Naive thymus-derived CD8-positive, alpha-beta T cell (primary cell): Measurements from ENCODE around the gene TSHZ2. TPM values are rescaled to one million over a fixed set of nuclear protein-coding genes. Genes with fewer than 3 reads are reported as not detected.
A peak's percentile ranks its signal among the peaks of the same experiment; 100 is the strongest.

Source experiments
- ATAC-seq, 2 donors: fragments of 150-1000 bp; cut with Tn5 transposase in 1 of 2; sonication (Bioruptor Pico), chemical (Tn5 transposase) in 1 of 2; 1 replicate in 1 of 2; 2 replicates in 1 of 2; pipeline ENCODE4 v1.10.0; 2021; ENCODE audit warnings: mild to moderate bottlenecking in 2 of 2, moderate library complexity in 2 of 2
- POLR2A ChIA-PET: fragments of 350-600 bp; sonication (Branson Sonifier 250); formaldehyde crosslinking; loops from one replicate; lab custom pipeline; 2021; ENCODE audit warnings: antibody characterized with exemption; lab: Charles Lee
- DNase-seq, 10 donors: peaks; one replicate each; pipeline versions ENCODE4 v3.0.0 to v3.0.0-alpha.2; 2020 to 2022
- H3K27ac Mint-ChIP-seq, 10 donors: one replicate each; pipeline ENCODE4 v1.8.0; 2020 to 2022; ENCODE audit warnings: mild to moderate bottlenecking in 10 of 10, mixed read lengths in 10 of 10, moderate library complexity in 4 of 10, inconsistent platforms in 1 of 10
- H3K27me3 Mint-ChIP-seq, 5 donors: one replicate each; pipeline ENCODE4 v1.8.0; 2021 to 2022; ENCODE audit warnings: mixed read lengths in 5 of 5
- H3K36me3 Mint-ChIP-seq, 3 donors: one replicate each; pipeline ENCODE4 v1.8.0; 2020 to 2022; ENCODE audit warnings: mixed read lengths in 3 of 3, mild to moderate bottlenecking in 2 of 3, inconsistent platforms in 1 of 3
- H3K4me1 Mint-ChIP-seq, 4 donors: one replicate each; pipeline ENCODE4 v1.8.0; 2021 to 2022; ENCODE audit warnings: mixed read lengths in 4 of 4
- H3K4me3 Mint-ChIP-seq, 10 donors: one replicate each; pipeline ENCODE4 v1.8.0; 2020 to 2022; ENCODE audit warnings: mild to moderate bottlenecking in 10 of 10, mixed read lengths in 10 of 10, moderate library complexity in 6 of 10, inconsistent platforms in 1 of 10
- H3K9me3 Mint-ChIP-seq, 9 donors: one replicate each; pipeline ENCODE4 v1.8.0; 2020 to 2022; ENCODE audit warnings: mixed read lengths in 9 of 9, mild to moderate bottlenecking in 3 of 9, inconsistent platforms in 1 of 9, moderate library complexity in 1 of 9
- polyA plus RNA-seq, 3 donors: library from polyadenylated mRNA; unstranded; fragments of 300-500 nt; fragmentation: Illumina TruSeq; gene quantifications; one replicate each; pipeline ENCODE4 v1.2.3, GENCODE V29; 2021
- total RNA-seq, 8 experiments: library from RNA in 2 of 8; stranded (reverse) in 2 of 8; gene quantifications; one replicate each; pipeline ENCODE4 v1.2.3 and lab custom pipeline; 2021 to 2026

The TSHZ2 gene
- total and polyA plus RNA-seq, 5 experiments from 2014 or later = 0.42 to 10.0 (median 5.1) TPM; not detected in 1

DNA sequence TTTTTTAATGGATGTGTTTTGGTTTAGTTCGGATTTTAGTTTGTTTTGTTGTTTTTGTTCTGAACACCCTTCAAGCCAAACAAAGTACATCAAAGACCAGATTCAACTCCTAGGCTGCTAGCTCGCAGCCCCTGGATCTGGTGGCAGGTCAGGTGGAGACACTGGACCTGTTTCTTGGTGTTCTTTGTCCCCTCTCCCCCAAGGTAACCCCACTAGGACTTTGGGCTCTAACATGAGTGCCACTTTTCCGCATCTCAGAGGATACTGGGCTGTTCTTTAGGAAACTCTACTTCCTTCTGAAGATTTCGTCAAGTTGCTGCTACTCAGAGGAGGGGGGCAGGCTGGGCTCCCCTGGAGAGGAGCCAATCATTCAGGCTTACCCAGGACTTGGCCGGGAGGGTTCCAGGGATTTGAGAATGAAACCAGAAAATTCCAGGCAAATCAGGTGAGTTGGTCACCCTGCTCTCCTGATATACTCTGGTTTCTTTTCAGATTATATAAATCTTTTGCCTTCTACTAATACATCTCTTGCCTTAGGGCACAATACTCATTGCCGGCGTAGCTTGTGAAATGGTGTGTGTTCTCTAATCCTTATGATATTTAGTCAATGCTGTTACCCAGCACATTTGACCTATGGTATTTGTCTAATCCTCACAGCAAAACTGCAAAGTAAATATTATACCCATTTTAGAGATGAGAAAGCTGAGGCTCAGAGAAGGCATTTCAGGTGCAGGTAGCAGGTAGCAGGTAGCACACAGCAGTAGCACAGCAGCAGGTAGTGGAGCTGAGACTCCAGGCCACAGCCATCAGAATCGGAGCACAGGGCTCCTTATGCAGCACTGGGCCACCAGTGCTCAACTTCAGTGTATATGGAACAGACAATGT, 291.6 kb downstream of the TSHZ2 start:
- Mint-ChIP-seq H3K27ac (no peak overlapping the region), H3K4me3 (no peak overlapping the region)

DNA sequence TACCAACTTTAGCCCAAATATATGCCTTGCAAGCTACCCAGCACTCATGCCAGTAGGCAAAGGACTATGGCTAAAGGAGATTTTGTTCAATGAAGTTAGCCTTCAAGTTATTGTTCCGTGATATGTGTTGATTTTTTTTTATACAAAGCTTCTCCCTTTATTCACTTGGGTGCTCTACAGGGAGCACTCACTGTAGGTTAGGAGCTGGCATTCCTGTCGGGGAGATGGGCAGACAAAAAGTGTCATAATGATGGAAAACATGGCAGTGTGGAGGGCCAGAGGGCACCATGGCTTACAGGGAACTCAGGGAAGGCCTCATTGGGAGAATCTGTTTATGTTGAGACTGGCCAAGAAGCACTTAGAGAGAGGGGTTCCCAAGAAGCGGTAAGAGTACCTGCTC, 292.4 kb downstream of the TSHZ2 start:
- Mint-ChIP-seq H3K9me3 (no peaks in the 10 kb centered on the region), H3K27ac (peak overlapping the region in 1 of 10 donors; percentile 42), H3K27me3 (peaks cover 0 to 14% (median 5%) of the 10 kb centered on the region in 5 donors), H3K4me3 (no peak overlapping the region), H3K4me1 (peaks cover 0 to 1% (median 0%) of the 10 kb centered on the region in 4 donors), H3K36me3 (no peaks in the 10 kb centered on the region)
- no peak for ATAC-seq
- DNase-seq = no peak
- POLR2A ChIA-PET = no interaction called here

More for the DNA sequence above, 291.6 kb downstream of the TSHZ2 start:
- ATAC-seq (no peak), DNase-seq (no peak)
- H3K36me3 Mint-ChIP-seq = no peaks in the 10 kb centered on the region
- POLR2A ChIA-PET = no interaction called here
- H3K9me3 Mint-ChIP-seq = no peaks in the 10 kb centered on the region
- H3K4me1 Mint-ChIP-seq = peaks cover 0 to 1% (median 0%) of the 10 kb centered on the region in 4 donors
- peaks cover 0 to 14% (median 5%) of the 10 kb centered on the region in 5 donors for H3K27me3 Mint-ChIP-seq

DNA sequence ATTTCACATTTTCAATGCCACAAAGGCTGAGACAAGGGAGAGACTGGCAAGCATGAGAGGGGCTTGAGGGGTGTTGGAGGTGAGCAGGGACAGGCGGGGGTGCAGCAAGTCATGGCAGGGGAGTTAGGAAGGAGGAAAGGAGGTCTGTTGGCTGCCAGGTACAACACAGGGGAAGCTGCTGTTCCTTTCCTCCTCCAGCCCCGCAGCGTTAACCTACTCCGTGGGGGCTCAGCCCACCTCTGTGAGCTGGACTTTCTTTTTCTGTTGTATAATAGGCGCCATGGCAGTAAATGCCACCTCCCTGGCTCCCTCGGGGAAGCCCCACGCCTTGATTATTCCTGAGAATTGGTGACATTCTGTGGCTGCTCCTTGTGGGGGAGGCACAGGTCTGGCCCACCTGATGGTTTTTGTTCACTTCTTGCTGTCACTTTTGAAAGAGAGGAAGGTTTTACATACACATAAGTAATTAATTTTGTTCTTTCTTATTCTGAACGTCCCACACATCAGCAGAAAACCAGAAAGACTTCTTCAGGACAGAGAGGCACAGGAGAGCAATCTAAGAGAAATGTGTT, 293.2 kb downstream of the TSHZ2 start:
- Mint-ChIP-seq H3K27ac (peak overlapping the region in 1 of 10 donors; percentile 57), H3K4me3 (no peak overlapping the region), H3K9me3 (no peaks in the 10 kb centered on the region), H3K4me1 (peaks cover 0 to 1% (median 0%) of the 10 kb centered on the region in 4 donors), H3K27me3 (peaks cover 0 to 14% (median 2%) of the 10 kb centered on the region in 5 donors), H3K36me3 (no peaks in the 10 kb centered on the region)
- ATAC-seq (no peak), DNase-seq (no peak)
- POLR2A ChIA-PET = interaction anchor here (0.7 kb wide), 1 partner anchor 9 kb away, joined by 4 read pairs; no protein-coding TSS in a partner anchor

DNA sequence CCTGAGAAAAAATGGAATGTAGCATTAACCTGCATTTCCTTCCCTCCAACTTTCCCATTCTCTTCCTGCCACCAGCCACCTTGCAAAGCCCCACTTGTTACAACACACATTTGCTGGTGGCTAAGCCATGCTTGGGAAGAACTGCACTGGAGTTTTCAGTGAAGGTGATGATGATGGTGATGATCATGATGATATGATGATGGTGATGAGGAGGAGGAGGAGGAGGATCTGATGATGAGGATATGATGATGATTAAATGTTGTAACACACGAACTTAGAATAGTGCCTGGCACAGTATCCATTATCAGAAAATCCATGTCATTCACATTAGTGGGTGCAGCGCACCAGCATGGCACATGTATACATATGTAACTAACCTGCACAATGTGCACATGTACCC, 297.2 kb downstream of the TSHZ2 start:
- no peak for DNase-seq
- no peak overlapping the region for H3K27ac Mint-ChIP-seq

DNA sequence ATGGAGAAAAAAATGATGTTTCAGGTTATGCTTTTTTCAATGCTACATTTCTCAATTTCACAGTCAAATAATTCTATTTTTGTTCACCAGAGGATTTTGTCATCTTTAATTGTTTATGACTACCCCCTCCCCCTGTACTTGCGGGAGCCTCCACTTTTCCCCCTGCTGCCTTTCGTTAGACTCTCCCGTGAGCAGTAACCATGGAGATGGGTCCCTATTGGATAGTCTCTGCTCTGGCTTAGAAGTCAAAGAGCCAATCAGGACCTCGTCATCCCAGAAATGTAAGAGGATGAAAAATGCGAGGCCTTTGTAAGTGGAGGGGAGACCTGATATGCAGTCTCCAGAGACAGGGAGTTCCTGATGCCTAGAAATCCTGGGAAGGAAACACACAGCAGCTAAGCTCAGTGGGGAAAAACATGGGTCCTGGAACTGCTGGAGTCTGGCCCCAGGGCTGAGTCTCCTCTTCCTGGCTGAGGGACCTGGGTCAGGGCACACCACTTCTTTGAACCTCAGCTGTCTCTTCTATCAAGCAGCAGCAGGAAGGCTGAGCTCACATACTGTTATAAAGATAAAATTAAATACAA, 298.7 kb downstream of the TSHZ2 start:
- POLR2A ChIA-PET = no interaction called here
- H3K27ac Mint-ChIP-seq = no peak overlapping the region

More for the DNA sequence above, 297.2 kb downstream of the TSHZ2 start:
- Mint-ChIP-seq H3K36me3 (peaks cover 0 to 4% (median 3%) of the 10 kb centered on the region in 3 donors), H3K4me1 (peaks cover 0 to 4% (median 0%) of the 10 kb centered on the region in 4 donors), H3K9me3 (no peaks in the 10 kb centered on the region), H3K27me3 (peaks cover 0 to 32% (median 5%) of the 10 kb centered on the region in 5 donors), H3K4me3 (no peak overlapping the region)
- POLR2A ChIA-PET = no interaction called here
- no peak for ATAC-seq

DNA sequence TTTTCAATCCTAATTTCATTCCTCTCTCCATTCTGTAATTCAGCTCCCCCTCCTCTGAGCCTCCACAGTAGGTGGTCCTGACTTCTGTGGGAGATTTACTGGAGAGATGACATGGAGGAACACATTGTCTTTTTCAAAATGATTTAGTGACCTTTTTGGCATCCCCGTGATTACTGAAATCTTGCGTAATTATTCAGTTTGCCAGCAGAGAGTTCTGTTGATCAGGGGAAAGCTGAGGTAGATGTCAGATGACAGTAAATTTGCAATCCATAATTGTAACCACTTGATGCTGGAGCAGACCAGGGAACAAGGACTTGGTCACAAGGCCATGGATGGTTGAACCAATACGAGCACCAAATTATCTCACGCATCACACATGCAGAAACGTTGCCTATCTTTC, 302.2 kb downstream of the TSHZ2 start:
- POLR2A ChIA-PET = no interaction called here
- no peak overlapping the region for H3K27ac Mint-ChIP-seq
- no peak for ATAC-seq
- no peak for DNase-seq
- peaks cover 0 to 9% (median 0%) of the 10 kb centered on the region in 9 donors for H3K9me3 Mint-ChIP-seq
- H3K36me3 Mint-ChIP-seq = peaks cover 0 to 4% (median 3%) of the 10 kb centered on the region in 3 donors
- no peak overlapping the region for H3K4me3 Mint-ChIP-seq
- peaks cover 0 to 3% (median 0%) of the 10 kb centered on the region in 4 donors for H3K4me1 Mint-ChIP-seq
- H3K27me3 Mint-ChIP-seq = peaks cover 2 to 23% (median 3%) of the 10 kb centered on the region in 5 donors

More for the DNA sequence above, 298.7 kb downstream of the TSHZ2 start:
- DNase-seq (no peak), ATAC-seq (no peak)
- H3K27me3 Mint-ChIP-seq = peaks cover 2 to 23% (median 3%) of the 10 kb centered on the region in 5 donors
- H3K36me3 Mint-ChIP-seq = peaks cover 0 to 4% (median 3%) of the 10 kb centered on the region in 3 donors
- no peaks in the 10 kb centered on the region for H3K9me3 Mint-ChIP-seq
- H3K4me1 Mint-ChIP-seq = peaks cover 0 to 3% (median 0%) of the 10 kb centered on the region in 4 donors
- no peak overlapping the region for H3K4me3 Mint-ChIP-seq

DNA sequence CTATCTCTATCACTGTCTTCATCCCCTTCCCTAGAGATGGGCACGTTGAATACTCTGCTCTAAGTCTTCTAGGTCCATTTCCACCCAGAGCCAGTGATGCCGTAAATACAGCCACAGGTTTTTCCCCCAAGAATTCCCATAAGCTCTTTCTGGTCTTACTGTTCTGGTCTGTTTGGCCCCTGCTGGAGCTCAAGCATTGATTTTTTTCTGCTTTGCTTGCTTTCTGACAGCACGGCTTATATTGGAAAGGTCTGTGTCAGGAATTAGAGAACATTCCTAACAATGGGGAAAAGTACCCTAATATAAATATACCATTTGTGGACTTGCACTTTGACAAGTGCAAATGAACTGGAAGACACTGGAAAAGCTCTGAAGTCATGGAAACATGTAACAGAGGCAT, 302.6 kb downstream of the TSHZ2 start:
- no peak for ATAC-seq
- Mint-ChIP-seq H3K4me1 (peaks cover 0 to 3% (median 0%) of the 10 kb centered on the region in 4 donors), H3K27ac (no peak overlapping the region), H3K9me3 (peaks cover 0 to 9% (median 0%) of the 10 kb centered on the region in 9 donors), H3K36me3 (peaks cover 0 to 4% (median 3%) of the 10 kb centered on the region in 3 donors), H3K27me3 (peaks cover 2 to 23% (median 3%) of the 10 kb centered on the region in 5 donors), H3K4me3 (no peak overlapping the region)
- DNase-seq = no peak
- POLR2A ChIA-PET = no interaction called here

DNA sequence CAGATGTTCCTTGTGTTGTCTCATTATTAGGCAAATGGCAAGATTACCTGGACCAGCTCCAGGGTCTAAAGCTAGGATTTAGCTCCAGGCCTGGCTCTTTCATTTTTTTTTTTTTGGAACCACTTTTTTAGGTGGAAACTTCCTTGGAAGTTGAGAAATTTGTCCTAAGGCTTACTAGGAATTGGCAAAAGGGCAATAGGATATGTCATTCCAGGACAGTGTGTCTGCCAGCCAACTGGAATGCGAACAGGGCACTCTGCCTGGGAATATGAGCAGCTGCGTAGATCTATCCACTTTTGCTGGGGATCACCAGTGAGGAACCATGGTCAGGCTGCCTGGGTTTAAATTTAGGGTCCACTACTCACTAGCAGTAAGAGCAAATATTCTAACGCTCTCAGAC, 304.0 kb downstream of the TSHZ2 start:
- Mint-ChIP-seq H3K9me3 (peaks cover 0 to 9% (median 0%) of the 10 kb centered on the region in 9 donors), H3K36me3 (peaks cover 0 to 4% (median 3%) of the 10 kb centered on the region in 3 donors), H3K27ac (no peak overlapping the region), H3K27me3 (peaks cover 2 to 21% (median 3%) of the 10 kb centered on the region in 5 donors), H3K4me1 (peaks cover 0 to 3% (median 0%) of the 10 kb centered on the region in 4 donors), H3K4me3 (no peak overlapping the region)
- ATAC-seq = no peak
- DNase-seq = no peak
- POLR2A ChIA-PET = no interaction called here

DNA sequence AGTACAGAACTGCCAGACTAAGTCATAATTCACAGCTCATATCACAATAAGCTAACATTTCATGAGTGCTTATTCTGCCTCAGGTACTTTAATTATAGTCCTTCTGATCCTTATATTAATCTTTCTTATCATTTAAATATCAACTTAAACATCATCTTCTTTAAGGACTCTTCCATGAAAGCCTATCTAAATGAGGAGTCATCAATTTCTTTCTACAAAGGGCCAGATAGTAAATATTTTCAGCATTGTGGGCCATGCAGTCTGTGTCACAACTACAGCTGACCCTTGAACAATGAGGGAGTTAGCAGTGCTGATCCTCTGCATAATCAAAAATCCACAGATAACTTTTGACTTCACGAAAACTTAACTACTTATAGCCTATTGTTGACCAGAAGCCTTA, 306.4 kb downstream of the TSHZ2 start:
- no peaks in the 10 kb centered on the region for H3K4me1 Mint-ChIP-seq
- peaks cover 0 to 2% (median 0%) of the 10 kb centered on the region in 5 donors for H3K27me3 Mint-ChIP-seq
- peak overlapping the region in 1 of 10 donors; percentile 1 for H3K27ac Mint-ChIP-seq
- H3K36me3 Mint-ChIP-seq = no peaks in the 10 kb centered on the region
- no peak overlapping the region for H3K4me3 Mint-ChIP-seq
- H3K9me3 Mint-ChIP-seq = peaks cover 0 to 9% (median 0%) of the 10 kb centered on the region in 9 donors
- POLR2A ChIA-PET = no interaction called here
- DNase-seq (no peak), ATAC-seq (no peak)

DNA sequence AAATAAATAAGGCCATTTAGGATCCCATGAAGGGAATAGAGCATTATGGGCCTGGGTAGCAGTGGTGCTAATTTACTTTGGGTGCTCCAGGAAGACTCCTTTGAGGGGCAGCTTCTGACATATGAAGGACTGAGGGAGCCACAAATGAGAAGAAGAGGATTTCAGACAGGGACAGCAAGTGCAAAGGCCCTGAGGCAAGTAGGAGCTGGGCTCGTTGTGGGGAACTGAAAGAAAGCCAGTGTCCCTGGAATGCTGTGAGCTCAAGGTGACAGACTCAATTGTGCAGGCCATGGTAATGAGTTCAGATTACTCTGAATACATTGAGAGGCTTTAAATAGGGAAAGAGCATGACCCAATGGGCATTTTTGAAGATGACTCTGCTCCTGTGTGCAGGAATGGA, 307.6 kb downstream of the TSHZ2 start:
- Mint-ChIP-seq H3K4me3 (no peak overlapping the region), H3K27me3 (peaks cover 0 to 8% (median 2%) of the 10 kb centered on the region in 5 donors), H3K36me3 (no peaks in the 10 kb centered on the region), H3K9me3 (peaks cover 0 to 9% (median 0%) of the 10 kb centered on the region in 9 donors), H3K4me1 (no peaks in the 10 kb centered on the region), H3K27ac (peak overlapping the region in 1 of 10 donors; percentile 24)
- DNase-seq (no peak), ATAC-seq (no peak)
- POLR2A ChIA-PET = no interaction called here

DNA sequence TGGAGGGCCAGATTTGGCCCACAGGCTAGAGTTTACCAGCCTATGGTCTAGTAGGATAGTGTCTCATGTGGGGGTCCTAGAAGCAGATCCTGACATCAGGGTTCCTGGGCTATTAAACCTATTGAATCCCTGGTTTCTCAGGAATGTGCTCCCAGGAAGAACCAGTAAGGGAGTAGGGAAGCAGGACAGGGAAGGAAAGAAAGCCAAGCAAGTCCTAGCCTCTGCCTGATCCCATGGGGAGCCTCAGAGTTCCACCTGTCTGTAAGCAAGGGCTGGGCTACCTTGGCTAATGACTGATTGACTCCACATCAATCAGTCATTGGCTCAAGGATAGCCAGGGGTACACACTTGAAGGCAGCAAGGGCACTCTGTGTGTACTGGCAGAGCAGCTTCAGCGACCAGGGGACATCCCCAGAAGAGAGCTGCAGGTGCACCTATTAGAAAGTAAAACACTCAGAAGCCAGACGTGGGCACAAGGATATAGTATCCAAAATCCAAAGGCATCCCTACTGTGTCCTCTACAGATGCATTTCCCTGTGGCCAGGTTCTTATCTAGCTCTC, 309.5 kb downstream of the TSHZ2 start:
- Mint-ChIP-seq H3K4me3 (no peak overlapping the region), H3K36me3 (no peaks in the 10 kb centered on the region), H3K27ac (no peak overlapping the region), H3K4me1 (no peaks in the 10 kb centered on the region), H3K27me3 (peaks cover 0 to 9% (median 0%) of the 10 kb centered on the region in 5 donors), H3K9me3 (peaks cover 0 to 9% (median 0%) of the 10 kb centered on the region in 9 donors)
- POLR2A ChIA-PET = no interaction called here
- ATAC-seq = no peak
- no peak for DNase-seq

DNA sequence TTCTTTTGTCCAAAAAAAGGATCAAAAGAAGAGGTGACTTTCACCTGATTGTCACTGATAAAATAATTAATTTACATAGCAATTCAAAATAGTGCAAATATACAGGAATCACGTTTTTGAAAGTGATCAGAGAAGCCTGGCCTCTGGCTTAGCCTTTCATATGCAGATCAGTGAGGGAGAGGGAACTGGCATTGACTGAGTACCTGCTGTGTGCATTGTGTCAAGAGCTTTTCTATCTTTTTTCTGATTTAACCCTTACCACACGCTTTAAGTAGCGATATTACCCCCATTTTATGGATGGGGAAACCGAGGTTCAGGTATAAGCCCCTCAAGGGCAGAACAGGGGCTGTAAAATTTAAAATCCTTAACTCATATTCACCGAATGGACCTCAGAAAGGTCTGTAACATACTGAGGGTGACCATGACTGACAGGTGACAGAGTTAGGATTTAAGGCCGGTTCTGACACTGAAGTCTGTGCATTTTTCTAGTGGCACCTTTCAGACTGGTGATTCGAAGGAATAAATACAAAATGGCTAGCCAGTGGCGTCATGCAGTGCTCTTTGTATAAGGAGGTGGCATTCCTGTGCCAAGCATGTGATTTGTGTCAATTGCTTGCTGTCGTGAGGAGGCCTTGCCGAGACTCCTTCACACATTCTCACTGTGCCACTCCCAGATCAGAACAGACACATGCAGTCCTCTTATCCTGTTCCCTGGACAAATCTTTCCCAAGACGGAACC, 310.2 kb downstream of the TSHZ2 start:
- POLR2A ChIA-PET = no interaction called here
- Mint-ChIP-seq H3K9me3 (peaks cover 0 to 9% (median 0%) of the 10 kb centered on the region in 9 donors), H3K27me3 (peaks cover 0 to 9% (median 0%) of the 10 kb centered on the region in 5 donors), H3K4me3 (no peak overlapping the region), H3K4me1 (no peaks in the 10 kb centered on the region), H3K27ac (no peak overlapping the region), H3K36me3 (no peaks in the 10 kb centered on the region)
- ATAC-seq = no peak
- DNase-seq = no peak
